CD14-positive monocyte (primary cell): ENCODE results near the gene BAIAP3. TPM values are rescaled to one million over a fixed set of nuclear protein-coding genes. Genes with fewer than 3 reads are reported as not detected.
A peak's percentile ranks its signal among the peaks of the same experiment; 100 is the strongest.

Experiments
- DNase-seq, 3 donors: peaks; one replicate each; pipeline ENCODE4 v3.0.0-alpha.2; 2011 to 2022
- H2AFZ ChIP-seq: 2 replicates; pipeline ENCODE4 v1.6.0; 2012; ENCODE audit warnings: mild to moderate bottlenecking, low read depth, low read length, inconsistent platforms; ENCODE audit not compliant: insufficient read depth, poor library complexity, severe bottlenecking
- H3K27ac ChIP-seq, 2 donors: 1 replicate in 1 of 2; 2 replicates in 1 of 2; pipeline ENCODE4 v1.5.1; 2012 to 2013; ENCODE audit warnings: low read length in 2 of 2, control low read depth in 1 of 2, inconsistent platforms in 1 of 2, low read depth in 1 of 2, mild to moderate bottlenecking in 1 of 2
- H3K27me3 ChIP-seq, 2 donors: one replicate each; pipeline versions ENCODE4 v1.6.0 to v1.6.1; 2011 to 2013; ENCODE audit warnings: low read length in 2 of 2; ENCODE audit not compliant: control insufficient read depth in 2 of 2, insufficient read depth in 2 of 2
- H3K36me3 ChIP-seq, 2 donors: replicated peaks in 1 of 2; 1 replicate in 1 of 2; 2 replicates in 1 of 2; pipeline versions ENCODE4 v1.5.1 to v1.6.1; 2012 to 2013; ENCODE audit warnings: low read length in 2 of 2, control low read depth in 1 of 2, inconsistent platforms in 1 of 2, mild to moderate bottlenecking in 1 of 2; ENCODE audit not compliant: insufficient read depth in 2 of 2, control insufficient read depth in 1 of 2
- H3K4me1 ChIP-seq, 2 donors: 1 replicate in 1 of 2; 2 replicates in 1 of 2; pipeline versions ENCODE4 v1.5.1 to v1.6.1; 2012 to 2013; ENCODE audit warnings: low read length in 2 of 2, control low read depth in 1 of 2, inconsistent platforms in 1 of 2, mild to moderate bottlenecking in 1 of 2, moderate library complexity in 1 of 2; ENCODE audit not compliant: insufficient read depth in 2 of 2, control insufficient read depth in 1 of 2
- H3K4me2 ChIP-seq: replicated peaks from 2 replicates; pipeline ENCODE3; 2012; ENCODE audit warnings: low read length, moderate library complexity, mild to moderate bottlenecking; ENCODE audit not compliant: poor library complexity, severe bottlenecking; ENCODE audit errors: extremely low read depth
- H3K4me3 ChIP-seq, 3 experiments: fragments of 200-600 bp in 1 of 3; sonication (generic) in 1 of 3; replicated peaks in 1 of 3; 1 replicate in 2 of 3; 2 replicates in 1 of 3; pipeline ENCODE4 v1.5.1; 2011 to 2013; ENCODE audit warnings: low read length in 3 of 3, mild to moderate bottlenecking in 3 of 3, control low read depth in 2 of 3, low read depth in 2 of 3, inconsistent platforms in 1 of 3, moderate library complexity in 1 of 3
- H3K79me2 ChIP-seq: 2 replicates; pipeline ENCODE4 v1.6.0; 2012; ENCODE audit warnings: mild to moderate bottlenecking, control low read depth, inconsistent platforms, low read length, moderate library complexity; ENCODE audit not compliant: insufficient read depth
- H3K9ac ChIP-seq: 2 replicates; pipeline ENCODE4 v1.6.0; 2017; ENCODE audit warnings: low read length, mild to moderate bottlenecking; ENCODE audit not compliant: insufficient read depth, poor library complexity, severe bottlenecking
- H3K9me3 ChIP-seq, 2 donors: replicated peaks in 1 of 2; 1 replicate in 1 of 2; 2 replicates in 1 of 2; pipeline versions ENCODE4 v1.5.1 to v1.6.1; 2012 to 2013; ENCODE audit warnings: low read length in 2 of 2, control low read depth in 1 of 2; ENCODE audit not compliant: control insufficient read depth in 1 of 2, insufficient read depth in 1 of 2
- H4K20me1 ChIP-seq: 2 replicates; pipeline ENCODE4 v1.6.0; 2012; ENCODE audit warnings: mild to moderate bottlenecking, low read length, control low read depth, moderate library complexity; ENCODE audit not compliant: insufficient read depth
- H3K27ac Mint-ChIP-seq, 7 donors: one replicate each; pipeline ENCODE4 v1.8.0; 2020; ENCODE audit warnings: mild to moderate bottlenecking in 7 of 7, mixed read lengths in 7 of 7, moderate library complexity in 6 of 7, inconsistent platforms in 2 of 7
- H3K27me3 Mint-ChIP-seq, 3 donors: one replicate each; pipeline ENCODE4 v1.8.0; 2021 to 2022; ENCODE audit warnings: low read depth in 3 of 3, mild to moderate bottlenecking in 3 of 3, mixed read lengths in 3 of 3, moderate library complexity in 3 of 3, inconsistent platforms in 1 of 3
- H3K36me3 Mint-ChIP-seq, 2 donors: one replicate each; pipeline ENCODE4 v1.8.0; 2020; ENCODE audit warnings: mixed read lengths in 2 of 2, inconsistent platforms in 1 of 2, mild to moderate bottlenecking in 1 of 2
- H3K4me1 Mint-ChIP-seq: one replicate; pipeline ENCODE4 v1.8.0; 2020; ENCODE audit warnings: mild to moderate bottlenecking, mixed read lengths
- H3K4me3 Mint-ChIP-seq, 2 donors: one replicate each; pipeline ENCODE4 v1.8.0; 2020; ENCODE audit warnings: mild to moderate bottlenecking in 2 of 2, mixed read lengths in 2 of 2, moderate library complexity in 1 of 2
- H3K9me3 Mint-ChIP-seq, 7 donors: one replicate each; pipeline ENCODE4 v1.8.0; 2020 to 2022; ENCODE audit warnings: mixed read lengths in 7 of 7, mild to moderate bottlenecking in 6 of 7, moderate library complexity in 6 of 7, inconsistent platforms in 2 of 7
- CTCF ChIP-seq: fragments of 200-600 bp; IDR thresholded peaks from one replicate; pipeline ENCODE4 v1.8.0; 2022; ENCODE audit warnings: antibody characterized with exemption, mild to moderate bottlenecking
- WGBS: methylation state at CpG from one replicate; pipeline ENCODE4 v1.1.5; 2013; ENCODE audit warnings: missing lambda C conversion rate; ENCODE audit not compliant: insufficient coverage; 5-methylcytosine and 5-hydroxymethylcytosine counted together
- intact Hi-C, 2 donors: fragments of 100-400 bp; cut with micrococcal nuclease; formaldehyde crosslinking; loops; one replicate each; pipeline versions ENCODE4 v1.15.0 to v1.15.1; 2023
- polyA plus RNA-seq, 3 donors: library from polyadenylated mRNA; depleted of rRNA in 1 of 3; unstranded in 2 of 3; stranded (reverse) in 1 of 3; fragments of 300-500 nt in 2 of 3; fragments of >200 nt in 1 of 3; fragmentation: Illumina TruSeq in 2 of 3; gene quantifications; 1 replicate in 2 of 3; 2 replicates in 1 of 3; pipeline ENCODE4 v1.2.3, GENCODE V29; 2012 to 2021

Gene BAIAP3
- polyA plus RNA-seq, 3 donors, result 1.0 TPM; not detected in 2

- Histone ChIP-seq H3K27me3 (no peaks in the 10 kb centered on the region), H3K9ac (peak overlapping the region; percentile 91), H4K20me1 (peaks cover 49% of the 10 kb centered on the region), H3K4me2 (peak overlapping the region; percentile 96), H3K4me1 (peaks cover 21 to 32% of the 10 kb centered on the region in 2 donors), H3K27ac (peak overlapping the region in 1 of 2 donors; percentile 88), H3K4me3 (peak overlapping the region; percentile 53 to 97 (median 91)), H3K79me2 (peaks cover 52% of the 10 kb centered on the region), H3K9me3 (no peaks in the 10 kb centered on the region), H3K36me3 (peaks cover 18% of the 10 kb centered on the region in 2 donors), H2AFZ (no peak overlapping the region)
- Mint-ChIP-seq H3K4me1 (peaks cover 36% of the 10 kb centered on the region), H3K27me3 (no peaks in the 10 kb centered on the region), H3K4me3 (peak overlapping the region; percentile 85 to 92), H3K27ac (peak overlapping the region in 5 of 7 donors; percentile 16 to 82 (median 56)), H3K9me3 (peaks cover 0 to 4% (median 0%) of the 10 kb centered on the region in 7 donors), H3K36me3 (peaks cover 16 to 35% of the 10 kb centered on the region in 2 donors)
- WGBS, result 94% methylated on average over 16 of the region's 19 CpGs
- DNase-seq, result no peak
- TF ChIP-seq CTCF, result no peak
- intact Hi-C loops, result loop anchor here in 1 of 2 donors (10.0 kb wide), 1 partner anchor 64 kb away; the partner anchor contains the start of gene UNKL
Measured at GRCh38 chr16:1350691-1351090, 17.2 kb downstream of the BAIAP3 start.

GRCh38 chr16:1351215-1351581 is 17.8 kb downstream of the BAIAP3 start:
- peaks cover 16 to 35% of the 10 kb centered on the region in 2 donors for H3K36me3 Mint-ChIP-seq
- peak overlapping the region in 6 of 7 donors; percentile 24 to 82 (median 58) for H3K27ac Mint-ChIP-seq
- peak overlapping the region in 1 of 2 donors; percentile 88 for H3K27ac ChIP-seq
- TF ChIP-seq CTCF, result no peak
- H2AFZ ChIP-seq, result peak overlapping the region; percentile 91
- intact Hi-C loops, result loop anchor here in 1 of 2 donors (10.0 kb wide), 1 partner anchor 64 kb away; the partner anchor contains the start of gene UNKL
- no peak for DNase-seq
- H3K4me3 ChIP-seq, result peak overlapping the region; percentile 53 to 97 (median 91)
- H3K27me3 ChIP-seq, result no peaks in the 10 kb centered on the region
- H3K79me2 ChIP-seq, result peaks cover 57% of the 10 kb centered on the region
- no peaks in the 10 kb centered on the region for H3K9me3 ChIP-seq
- H4K20me1 ChIP-seq, result peaks cover 54% of the 10 kb centered on the region
- peaks cover 0 to 4% (median 0%) of the 10 kb centered on the region in 7 donors for H3K9me3 Mint-ChIP-seq
- H3K36me3 ChIP-seq, result peaks cover 18% of the 10 kb centered on the region in 2 donors
- peak overlapping the region; percentile 85 to 92 for H3K4me3 Mint-ChIP-seq
- H3K9ac ChIP-seq, result peak overlapping the region; percentile 91
- H3K4me1 ChIP-seq, result peaks cover 21 to 32% of the 10 kb centered on the region in 2 donors
- peaks cover 36% of the 10 kb centered on the region for H3K4me1 Mint-ChIP-seq
- peak overlapping the region; percentile 96 for H3K4me2 ChIP-seq
- H3K27me3 Mint-ChIP-seq, result no peaks in the 10 kb centered on the region
- under 1% methylated on average over 29 of the region's 35 CpGs for WGBS
